Upper lobe of left lung (tissue), 4 donors: ENCODE measurements around the gene NUP188.

ENCODE experiments used
- CTCF ChIP-seq, 6 experiments: fragments of 450-650 bp in 4 of 6; fragments of 200-600 bp in 2 of 6; sonication (generic) in 2 of 6; IDR thresholded peaks; one replicate each; pipeline ENCODE4 v1.5.1; 2016 to 2019; ENCODE audit warnings: antibody characterized with exemption in 6 of 6
- POLR2AphosphoS5 ChIP-seq, 2 donors: sonication (generic); formaldehyde crosslinking; IDR thresholded peaks; one replicate each; pipeline ENCODE4 v1.5.1; 2017; ENCODE audit warnings: antibody characterized with exemption in 2 of 2

- no peak for TF ChIP-seq CTCF (IDR thresholded peaks at IDR 0.05)
- TF ChIP-seq POLR2AphosphoS5 (IDR thresholded peaks at IDR 0.05): no peak
These were observed 66.6 kb downstream of the NUP188 start for GRCh38 chr9:129014124-129014523.
